ENCODE data around the gene SLC35D1.
A peak's percentile ranks its signal among the peaks of the same experiment; 100 is the strongest.
"Not testable (repeated sequence)": the region's sequence is repeated elsewhere in the genome, so short reads cannot be mapped to it uniquely, and the experiment has no call there.

Gene SLC35D1

GRCh38 chr1:66982561-66983260 lies 71.2 kb downstream of the SLC35D1 start:
- TF ChIP-seq ARNTL (CRISPR knock-in tag; IDR thresholded peaks at IDR 0.05; ENCODE audit: borderline replicate concordance, low read depth) (no peak), ZC3H10 (CRISPR knock-in tag; IDR thresholded peaks at IDR 0.05) (no peak), BACH2 (CRISPR knock-in tag; IDR thresholded peaks at IDR 0.05; ENCODE audit: borderline replicate concordance) (no peak), TSHZ2 (CRISPR knock-in tag; IDR thresholded peaks at IDR 0.05) (no peak), CREB5 (CRISPR knock-in tag; IDR thresholded peaks at IDR 0.05; ENCODE audit: low read depth) (no peak), ZFP3 (CRISPR knock-in tag; IDR thresholded peaks at IDR 0.05) (no peak), ZNF565 (CRISPR knock-in tag; conservative IDR thresholded peaks at IDR 0.05; ENCODE audit: low read depth) (no peak)
- ATAC-seq, result no peak

GRCh38 chr1:66981679-66982078 lies 72.3 kb downstream of the SLC35D1 start:
- TF ChIP-seq TSHZ2 (CRISPR knock-in tag; IDR thresholded peaks at IDR 0.05) (no peak), ISL1 (CRISPR knock-in tag; IDR thresholded peaks at IDR 0.05) (no peak), SNAI2 (CRISPR knock-in tag; IDR thresholded peaks at IDR 0.05) (no peak), TCF4 (CRISPR knock-in tag; IDR thresholded peaks at IDR 0.05; ENCODE audit: borderline replicate concordance) (no peak), ZNF70 (CRISPR knock-in tag; IDR thresholded peaks at IDR 0.05) (no peak)
- no peak for ATAC-seq

DNA sequence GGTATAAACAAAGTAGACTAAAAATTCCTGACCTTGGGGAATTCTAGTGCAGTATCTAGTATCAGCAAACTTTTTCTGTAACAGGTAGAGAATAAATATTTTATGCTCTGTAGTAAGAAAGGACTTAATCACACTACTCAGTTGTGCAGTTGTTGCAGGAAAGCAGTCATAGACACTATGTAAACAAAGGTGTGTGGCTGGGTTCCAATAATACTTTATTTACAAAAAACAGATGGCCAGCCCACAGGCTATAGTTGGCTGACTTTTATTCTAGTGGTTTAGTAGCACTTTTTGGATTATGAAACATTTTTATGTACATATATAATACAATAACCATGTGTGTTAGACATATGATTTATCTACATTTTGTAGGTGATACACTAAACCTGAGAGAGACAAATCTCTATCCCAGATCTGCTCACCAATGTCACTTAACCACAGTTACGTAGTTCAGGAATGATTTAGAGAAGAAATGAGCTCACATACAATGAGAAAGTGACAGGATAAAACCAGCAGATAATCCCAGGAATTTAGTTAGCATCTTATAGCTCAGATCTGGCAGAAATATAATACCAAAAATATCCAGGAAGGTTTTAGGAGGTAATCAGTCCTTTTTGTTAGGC lies 73.1 kb downstream of the SLC35D1 start:
- no peak for TF ChIP-seq ZFP3 (CRISPR knock-in tag; IDR thresholded peaks at IDR 0.05)
- TF ChIP-seq ZFP30 (CRISPR knock-in tag; IDR thresholded peaks at IDR 0.05), result no peak
- ATAC-seq, result peak; percentile 38

DNA sequence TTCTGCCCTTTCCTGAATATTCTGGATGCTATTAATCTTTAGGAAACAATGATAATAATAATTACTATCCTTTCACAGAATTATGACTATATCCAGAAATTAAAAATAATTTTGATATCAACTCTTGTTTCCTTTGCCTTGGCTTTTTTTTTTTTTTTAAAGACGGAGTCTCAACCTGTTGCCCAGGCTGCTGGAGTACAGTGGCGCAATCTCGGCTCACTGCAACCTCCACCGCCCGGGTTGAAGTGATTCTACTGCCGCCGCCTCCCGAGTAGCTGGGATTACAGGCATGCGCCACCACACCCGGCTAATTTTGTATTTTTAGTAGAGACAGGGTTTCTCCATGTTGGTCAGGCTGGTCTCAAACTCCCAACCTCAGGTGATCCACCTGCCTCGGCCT lies 74.3 kb downstream of the SLC35D1 start:
- not testable (repeated sequence) for ATAC-seq

DNA sequence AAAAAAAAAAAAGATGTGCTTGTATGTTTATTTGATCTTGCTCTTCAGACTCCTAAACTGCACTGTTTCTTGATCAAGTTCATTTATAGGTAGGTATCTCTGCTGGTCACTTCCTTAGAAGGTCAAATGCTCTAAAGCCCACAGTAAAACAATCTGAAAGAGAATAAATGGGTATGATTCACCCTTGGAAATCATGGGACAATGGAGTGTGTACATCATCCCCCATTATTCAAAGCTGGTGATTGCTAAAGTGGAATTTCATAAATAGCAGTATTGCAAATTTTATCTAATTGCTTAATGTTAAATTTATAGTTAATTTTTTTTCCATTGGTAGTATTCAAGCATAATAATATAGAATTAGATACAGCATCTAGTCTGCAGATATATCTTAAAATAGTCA lies 75.7 kb downstream of the SLC35D1 start:
- ATAC-seq, result no peak
- TF ChIP-seq, protein P1, sequence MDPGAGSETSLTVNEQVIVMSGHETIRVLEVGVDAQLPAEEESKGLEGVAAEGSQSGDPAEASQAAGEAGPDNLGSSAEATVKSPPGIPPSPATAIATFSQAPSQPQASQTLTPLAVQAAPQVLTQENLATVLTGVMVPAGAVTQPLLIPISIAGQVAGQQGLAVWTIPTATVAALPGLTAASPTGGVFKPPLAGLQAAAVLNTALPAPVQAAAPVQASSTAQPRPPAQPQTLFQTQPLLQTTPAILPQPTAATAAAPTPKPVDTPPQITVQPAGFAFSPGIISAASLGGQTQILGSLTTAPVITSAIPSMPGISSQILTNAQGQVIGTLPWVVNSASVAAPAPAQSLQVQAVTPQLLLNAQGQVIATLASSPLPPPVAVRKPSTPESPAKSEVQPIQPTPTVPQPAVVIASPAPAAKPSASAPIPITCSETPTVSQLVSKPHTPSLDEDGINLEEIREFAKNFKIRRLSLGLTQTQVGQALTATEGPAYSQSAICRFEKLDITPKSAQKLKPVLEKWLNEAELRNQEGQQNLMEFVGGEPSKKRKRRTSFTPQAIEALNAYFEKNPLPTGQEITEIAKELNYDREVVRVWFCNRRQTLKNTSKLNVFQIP (CRISPR knock-in tag; IDR thresholded peaks at IDR 0.05; ENCODE audit: borderline replicate concordance, low read depth), result no peak
- TF ChIP-seq OSR1 (CRISPR knock-in tag; IDR thresholded peaks at IDR 0.05) (no peak), CSDC2 (CRISPR knock-in tag; IDR thresholded peaks at IDR 0.05) (no peak), GLIS3 (CRISPR knock-in tag; IDR thresholded peaks at IDR 0.05) (no peak), TSHZ2 (CRISPR knock-in tag; IDR thresholded peaks at IDR 0.05) (no peak), CREB5 (CRISPR knock-in tag; IDR thresholded peaks at IDR 0.05; ENCODE audit: low read depth) (no peak), ZFP3 (CRISPR knock-in tag; IDR thresholded peaks at IDR 0.05) (no peak), ZNF8 (CRISPR knock-in tag; IDR thresholded peaks at IDR 0.05) (no peak), SNAI2 (CRISPR knock-in tag; IDR thresholded peaks at IDR 0.05) (no peak), ESRRG (CRISPR knock-in tag; IDR thresholded peaks at IDR 0.05) (no peak), PPARA (CRISPR knock-in tag; IDR thresholded peaks at IDR 0.05; ENCODE audit: borderline replicate concordance) (no peak), BACH2 (CRISPR knock-in tag; IDR thresholded peaks at IDR 0.05; ENCODE audit: borderline replicate concordance) (no peak), RARB (CRISPR knock-in tag; IDR thresholded peaks at IDR 0.05) (no peak), TCF4 (CRISPR knock-in tag; IDR thresholded peaks at IDR 0.05; ENCODE audit: borderline replicate concordance) (no peak), ZNF565 (CRISPR knock-in tag; conservative IDR thresholded peaks at IDR 0.05; ENCODE audit: low read depth) (no peak)

Data from SK-N-SH treated with all-trans-retinoic acid at 6 μM for 48 hours (cell line).